Ovary (tissue), 9 donors: ENCODE data around the gene PLS1. TPM values are rescaled to one million over a fixed set of nuclear protein-coding genes. Genes with fewer than 3 reads are reported as not detected.

Source experiments
- DNase-seq, 5 donors: peaks; one replicate each; pipeline ENCODE4 v3.0.0-alpha.2; 2019 to 2020
- H3K27ac ChIP-seq, 2 donors: fragments of 200-600 bp; one replicate each; pipeline versions ENCODE4 v1.5.1 to v1.8.0; 2019 to 2022
- H3K27me3 ChIP-seq: fragments of 200-600 bp; one replicate; pipeline ENCODE4 v1.8.0; 2022
- H3K36me3 ChIP-seq: fragments of 200-600 bp; sonication (generic); one replicate; pipeline ENCODE4 v1.5.1; 2019
- H3K4me1 ChIP-seq: one replicate; pipeline ENCODE4 v1.8.1; 2013; ENCODE audit warnings: mild to moderate bottlenecking, moderate library complexity; ENCODE audit not compliant: insufficient read depth
- H3K4me3 ChIP-seq: fragments of 200-600 bp; sonication (generic); one replicate; pipeline ENCODE4 v1.5.1; 2017
- H3K9me3 ChIP-seq, 2 donors: fragments of 200-600 bp in 1 of 2; sonication (generic) in 1 of 2; one replicate each; pipeline versions ENCODE4 v1.5.1 to v1.8.1; 2013 to 2019; ENCODE audit warnings: mild to moderate bottlenecking in 1 of 2, moderate library complexity in 1 of 2
- CTCF ChIP-seq, 3 donors: fragments of 450-650 bp in 2 of 3; fragments of 200-600 bp in 1 of 3; IDR thresholded peaks; one replicate each; pipeline versions ENCODE4 v1.5.1 to v1.8.0; 2016 to 2022; ENCODE audit warnings: antibody characterized with exemption in 3 of 3, mild to moderate bottlenecking in 1 of 3
- EP300 ChIP-seq: sonication (generic); formaldehyde crosslinking; IDR thresholded peaks from one replicate; pipeline ENCODE4 v1.6.1; 2017; ENCODE audit warnings: antibody characterized with exemption
- POLR2A ChIP-seq: fragments of 450-650 bp; IDR thresholded peaks from one replicate; pipeline ENCODE4 v1.6.1; 2017; ENCODE audit warnings: antibody characterized with exemption, mild to moderate bottlenecking, moderate library complexity
- WGBS, 3 donors: extraction: QIAGEN DNeasy Blood & Tissue Kit in 1 of 3; methylation state at CpG; one replicate each; pipeline versions ENCODE4 v1.1.5 to v1.1.7; 2013 to 2017; 5-methylcytosine and 5-hydroxymethylcytosine counted together
- intact Hi-C, 4 donors: fragments of 100-400 bp; cut with DNase I; formaldehyde crosslinking; loops; one replicate each; pipeline versions ENCODE4 v1.11.0 to v1.15.1; 2022 to 2023
- polyA plus RNA-seq, 2 donors: library from polyadenylated mRNA; stranded (reverse); fragments of 200-250 nt in 1 of 2; fragments of 350-450 nt in 1 of 2; fragmentation: Illumina TruSeq in 1 of 2; extraction: RNeasy Lipid Tissue Mini Kit (QIAGEN cat#74804) in 1 of 2; gene quantifications; one replicate each; pipeline ENCODE4 v1.2.3, GENCODE V29; 2013 to 2014
- total RNA-seq, 7 donors: library from RNA; depleted of rRNA in 2 of 7; stranded (reverse); fragments of >200 nt in 2 of 7; fragmentation: NEBNext Ultra II Directional in 3 of 7; extraction: Animal tissue kit (Norgen Biotek cat#: 25700) in 3 of 7; gene quantifications; one replicate each; pipeline versions ENCODE4 v1.1.0 to v1.2.4, GENCODE V29; 2016 to 2023
- donor health status: DM: no; HTN: no; CAD: no; lungs with moderate emphysema.
- donor health status: DM: no; HTN: no; CAD: no.
- donor health status: Bipolar disorder and iron deficiency.
- donor health status: DM: yes; HTN: yes; CAD: no.
- donor health status: DM: no; HTN: no; CAD: no.
- donor health status: DM: yes; HTN: yes; CAD: no.

PLS1 gene
- total and polyA plus RNA-seq, 9 donors, result 0.61 to 6.9 (median 1.7) TPM

GRCh38 chr3:142595141-142595540, 1.1 kb upstream of the PLS1 start:
- TF ChIP-seq CTCF (IDR thresholded peaks at IDR 0.05) (no peak), EP300 (no peak), POLR2A (no peak)
- WGBS, 3 donors, result 29 to 35% (median 33%) methylated on average over 1 of the region's 1 CpG

GRCh38 chr3:142595581-142595950, 627 bp upstream of the PLS1 start:
- Histone ChIP-seq H3K4me1 (no peaks in the 10 kb centered on the region), H3K27ac (no peak overlapping the region), H3K27me3 (no peaks in the 10 kb centered on the region), H3K36me3 (no peaks in the 10 kb centered on the region), H3K4me3 (peak overlapping the region; percentile 68), H3K9me3 (no peaks in the 10 kb centered on the region)
- intact Hi-C loops, result no loop called here
- WGBS, 3 donors, result 9 to 12% (median 10%) methylated on average over 7 of the region's 7 CpGs
- no peak for DNase-seq
- TF ChIP-seq EP300, result no peak
- TF ChIP-seq POLR2A, result no peak
- no peak for TF ChIP-seq CTCF (IDR thresholded peaks at IDR 0.05)

More at GRCh38 chr3:142595141-142595540, 1.1 kb upstream of the PLS1 start:
- Histone ChIP-seq H3K4me3 (no peak overlapping the region), H3K27me3 (no peaks in the 10 kb centered on the region), H3K9me3 (no peaks in the 10 kb centered on the region), H3K27ac (no peak overlapping the region), H3K36me3 (no peaks in the 10 kb centered on the region), H3K4me1 (no peaks in the 10 kb centered on the region)
- intact Hi-C loops, result no loop called here
- DNase-seq, result no peak

GRCh38 chr3:142596726-142597088, 514 bp downstream of the PLS1 start:
- Histone ChIP-seq H3K27ac (no peak overlapping the region), H3K4me3 (peak overlapping the region; percentile 68), H3K4me1 (no peaks in the 10 kb centered on the region), H3K27me3 (no peaks in the 10 kb centered on the region), H3K9me3 (no peaks in the 10 kb centered on the region), H3K36me3 (no peaks in the 10 kb centered on the region)
- intact Hi-C loops, result no loop called here
- no peak for DNase-seq
- WGBS, 3 donors, result 1 to 6% (median 5%) methylated on average over 5 of the region's 5 CpGs
- no peak for TF ChIP-seq CTCF (IDR thresholded peaks at IDR 0.05)
- TF ChIP-seq EP300, result no peak
- no peak for TF ChIP-seq POLR2A

- Histone ChIP-seq H3K4me3 (no peak overlapping the region), H3K36me3 (no peaks in the 10 kb centered on the region), H3K4me1 (no peaks in the 10 kb centered on the region), H3K9me3 (no peaks in the 10 kb centered on the region), H3K27me3 (no peaks in the 10 kb centered on the region), H3K27ac (no peak overlapping the region)
- DNase-seq, result no peak
- TF ChIP-seq EP300 (no peak), CTCF (IDR thresholded peaks at IDR 0.05) (no peak), POLR2A (no peak)
- WGBS, 3 donors, result 80 to 83% (median 82%) methylated on average over 3 of the region's 3 CpGs
- intact Hi-C loops, result no loop called here
These were observed 1.7 kb downstream of the PLS1 start for GRCh38 chr3:142597906-142598305.

- no peak for DNase-seq
- Histone ChIP-seq H3K4me3 (no peak overlapping the region), H3K4me1 (no peaks in the 10 kb centered on the region), H3K27me3 (no peaks in the 10 kb centered on the region), H3K9me3 (no peaks in the 10 kb centered on the region), H3K27ac (no peak overlapping the region), H3K36me3 (no peaks in the 10 kb centered on the region)
- intact Hi-C loops, result no loop called here
- WGBS, 3 donors, result 53 to 70% (median 59%) methylated on average over 4 of the region's 4 CpGs
- TF ChIP-seq CTCF (IDR thresholded peaks at IDR 0.05) (no peak), EP300 (no peak), POLR2A (no peak)
These were observed 5.5 kb downstream of the PLS1 start for GRCh38 chr3:142601713-142602112.
